Breast epithelium (tissue), 3 donors: ENCODE measurements around the gene RELCH.

Experiments
- CTCF ChIP-seq, 3 donors: fragments of 450-650 bp; IDR thresholded peaks; one replicate each; pipeline ENCODE4 v1.5.1; 2016 to 2017; ENCODE audit warnings: antibody characterized with exemption in 3 of 3, mild to moderate bottlenecking in 3 of 3, moderate library complexity in 3 of 3
- POLR2A ChIP-seq: fragments of 450-650 bp; IDR thresholded peaks from one replicate; pipeline ENCODE4 v1.6.1; 2016; ENCODE audit warnings: antibody characterized with exemption, mild to moderate bottlenecking, moderate library complexity

GRCh38 chr18:62332431-62332830 lies 145.4 kb downstream of the RELCH start:
- TF ChIP-seq POLR2A (no peak), CTCF (IDR thresholded peaks at IDR 0.05) (no peak)
